GM18511 (cell line): ENCODE measurements around the gene TMEM179B.
A peak's percentile ranks its signal among the peaks of the same experiment; 100 is the strongest.
"Not testable (repeated sequence)": the region's sequence is repeated elsewhere in the genome, so short reads cannot be mapped to it uniquely, and the experiment has no call there.

Source experiments
- ATAC-seq: cut with Tn5 transposase; IDR thresholded peaks from one replicate; pipeline ENCODE4 v1.9.1; 2021; ENCODE audit warnings: mild to moderate bottlenecking, moderate library complexity; ENCODE audit not compliant: unreplicated experiment

Gene TMEM179B

DNA sequence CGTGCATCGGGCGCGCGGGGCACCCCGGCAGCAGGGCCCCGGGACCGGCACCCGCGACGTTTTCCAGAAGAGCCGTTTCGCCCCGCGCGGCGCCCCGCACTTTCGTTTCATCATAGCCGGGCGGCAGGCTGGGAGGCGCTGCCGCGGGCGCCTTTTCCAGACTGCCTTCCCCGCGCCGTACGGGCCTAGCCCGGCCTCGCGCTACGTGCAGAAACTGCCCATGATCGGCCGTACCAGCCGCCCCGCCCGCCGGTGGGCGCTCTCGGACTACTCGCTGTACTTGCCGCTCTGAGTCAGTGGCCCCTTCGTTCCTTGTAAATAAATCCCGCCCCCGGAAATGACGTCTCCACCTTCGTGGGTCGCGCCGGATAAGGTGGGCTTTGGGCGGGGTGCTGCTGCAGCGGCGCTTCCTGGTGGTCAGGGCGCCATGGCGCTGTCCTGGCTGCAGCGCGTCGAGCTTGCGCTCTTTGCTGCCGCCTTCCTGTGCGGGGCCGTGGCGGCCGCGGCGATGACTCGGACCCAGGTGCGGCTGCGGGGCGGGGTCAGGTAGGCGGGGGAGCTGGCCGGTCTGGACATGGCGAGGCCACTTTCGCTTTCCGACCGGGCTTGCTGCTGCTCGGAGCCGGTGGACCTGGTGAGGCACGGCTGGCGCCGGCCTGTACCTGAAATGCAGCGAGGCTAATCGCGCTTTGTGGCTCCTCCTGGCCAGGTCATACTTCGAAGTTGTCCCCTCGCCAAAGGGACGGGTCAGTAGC, at the start of gene TMEM179B:
TMEM179B (plus strand) TSS at position 398 of the 755 bp plus-strand sequence; CDS start at position 428, 30 bp downstream.
- ATAC-seq = peak; percentile 72

- ATAC-seq = no peak
Observed at GRCh38 chr11:62747475-62748160, 39.6 kb upstream of the TMEM179B start.

DNA sequence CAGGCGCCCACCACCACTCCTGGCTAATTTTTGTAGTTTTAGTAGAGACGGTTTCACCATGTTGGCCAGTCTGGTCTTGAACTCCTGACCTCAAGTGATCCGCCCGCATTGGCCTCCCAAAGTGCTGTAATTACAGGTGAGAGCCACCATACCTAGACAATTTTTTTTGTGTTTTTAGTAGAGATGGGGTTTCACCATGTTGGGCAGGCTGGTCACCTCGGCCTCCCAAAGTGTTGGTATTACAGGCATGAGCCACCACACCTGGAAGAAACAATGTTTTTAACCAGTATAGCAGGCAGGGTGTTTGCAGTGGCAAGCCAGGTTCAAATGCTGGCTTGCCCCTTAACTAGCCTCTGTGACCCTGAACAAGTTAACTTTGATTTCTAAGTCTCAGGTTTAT, 37.3 kb upstream of the TMEM179B start:
- not testable (repeated sequence) for ATAC-seq

DNA sequence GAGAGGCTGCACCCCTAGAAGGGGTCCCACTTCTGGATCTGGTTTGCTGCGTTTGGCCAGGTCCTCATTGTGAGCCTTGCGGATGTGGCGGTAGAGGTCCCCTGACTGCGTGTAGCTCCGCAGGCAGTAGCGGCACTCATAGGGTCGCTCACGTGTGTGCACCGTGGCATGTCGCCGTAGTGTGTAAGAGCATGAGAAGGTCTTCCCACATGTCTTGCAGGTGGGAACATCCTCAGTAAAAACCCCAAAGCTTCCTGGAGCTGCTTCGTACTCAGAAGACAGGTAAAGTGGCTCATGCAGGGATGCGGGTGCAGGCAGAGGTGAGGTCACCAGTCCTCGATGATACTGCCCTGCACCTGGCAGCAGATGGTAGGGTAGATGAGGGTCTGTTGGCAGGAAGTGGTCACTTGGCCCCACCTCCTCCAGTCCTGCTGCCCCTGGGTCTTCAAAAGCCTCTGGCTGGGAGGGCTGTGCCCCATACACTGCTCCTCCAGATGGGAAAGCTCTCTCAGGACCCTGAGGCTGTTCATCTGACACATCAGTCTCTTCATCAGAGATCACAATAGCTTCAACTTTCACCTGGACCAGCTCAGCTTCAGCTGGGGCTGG, 34.9 kb upstream of the TMEM179B start:
- no peak for ATAC-seq

GRCh38 chr11:62752994-62753735, 34.0 kb upstream of the TMEM179B start:
- ATAC-seq = no peak

DNA sequence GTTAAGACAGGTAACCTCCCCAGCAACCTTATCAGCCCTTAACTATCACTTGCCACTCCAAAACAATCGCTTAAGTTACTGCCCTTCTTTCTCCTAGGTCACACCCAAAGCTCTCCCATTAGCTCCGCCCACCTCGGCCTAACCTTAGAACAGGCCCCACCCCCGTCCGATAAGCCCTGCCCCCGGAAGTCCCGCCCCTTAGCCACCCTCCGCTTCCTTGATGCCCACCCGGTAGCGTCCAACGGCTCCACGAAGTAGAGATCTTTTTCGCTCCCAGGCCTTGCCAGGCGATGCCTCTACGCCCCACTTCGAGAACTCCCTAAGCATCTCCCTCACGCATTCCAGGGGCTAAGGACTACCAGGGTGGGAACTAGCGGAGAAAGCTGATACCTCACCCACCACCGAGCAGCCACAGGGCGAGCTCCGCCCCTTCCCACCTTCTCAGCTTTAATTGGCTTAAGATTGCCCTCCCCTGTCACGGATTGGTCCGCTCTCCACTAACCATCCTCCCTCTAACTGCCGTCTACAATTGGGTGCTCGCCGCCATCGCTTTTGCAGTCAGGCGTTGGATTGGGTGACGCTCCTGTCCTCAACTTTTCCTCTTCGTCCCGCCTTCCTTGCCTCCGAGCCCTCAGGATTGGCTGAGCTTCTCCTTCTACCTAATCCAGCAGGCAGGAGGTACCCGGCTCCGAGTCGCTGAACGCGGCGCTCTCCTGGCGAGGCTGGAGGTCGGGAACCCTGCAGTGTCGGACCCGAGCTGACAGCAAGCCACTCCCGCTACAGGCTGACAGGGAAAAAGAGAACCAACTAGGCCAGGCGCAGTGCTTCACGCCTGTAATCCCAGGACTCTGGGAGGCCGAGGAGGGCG, 33.2 kb upstream of the TMEM179B start, which contains the start of gene ZBTB3:
ZBTB3 (minus strand) TSS at position 425 of the 868 bp plus-strand sequence. CDS start 496 bp downstream, outside the sequence.
- ATAC-seq = peak; percentile 96

DNA sequence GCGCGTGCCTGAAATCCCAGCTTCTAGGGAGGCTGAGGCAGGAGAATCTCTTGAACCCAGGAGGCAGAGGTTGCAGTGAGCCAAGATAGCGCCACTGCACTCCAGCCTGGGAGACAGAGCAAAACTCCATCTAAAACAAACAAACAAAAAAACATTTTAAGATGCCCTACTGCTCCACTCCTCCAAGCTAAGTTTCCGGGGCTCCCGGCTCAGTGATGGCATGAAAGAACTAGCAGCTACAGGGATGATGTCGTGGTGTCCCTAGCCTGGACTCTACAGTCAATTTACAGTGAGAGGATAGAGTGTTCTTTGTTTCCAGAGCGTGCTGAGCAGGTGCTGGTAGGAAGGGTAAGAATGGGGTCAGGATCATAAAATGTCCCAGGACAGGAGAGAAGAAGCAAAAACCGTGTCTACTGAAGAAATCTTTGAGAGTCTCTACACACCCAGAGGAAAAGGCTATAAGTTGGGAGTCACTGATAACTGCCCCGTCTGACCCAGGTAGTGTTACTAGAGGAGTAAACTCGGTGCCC, 32.1 kb upstream of the TMEM179B start:
- ATAC-seq = no peak

GRCh38 chr11:62757846-62758788, 29.1 kb upstream of the TMEM179B start:
- ATAC-seq = no peak

- ATAC-seq = not testable (repeated sequence)
Observed at GRCh38 chr11:62760867-62761227, 26.4 kb upstream of the TMEM179B start.

- ATAC-seq = peak; percentile 9
Observed at GRCh38 chr11:62770778-62771143, 16.4 kb upstream of the TMEM179B start.

DNA sequence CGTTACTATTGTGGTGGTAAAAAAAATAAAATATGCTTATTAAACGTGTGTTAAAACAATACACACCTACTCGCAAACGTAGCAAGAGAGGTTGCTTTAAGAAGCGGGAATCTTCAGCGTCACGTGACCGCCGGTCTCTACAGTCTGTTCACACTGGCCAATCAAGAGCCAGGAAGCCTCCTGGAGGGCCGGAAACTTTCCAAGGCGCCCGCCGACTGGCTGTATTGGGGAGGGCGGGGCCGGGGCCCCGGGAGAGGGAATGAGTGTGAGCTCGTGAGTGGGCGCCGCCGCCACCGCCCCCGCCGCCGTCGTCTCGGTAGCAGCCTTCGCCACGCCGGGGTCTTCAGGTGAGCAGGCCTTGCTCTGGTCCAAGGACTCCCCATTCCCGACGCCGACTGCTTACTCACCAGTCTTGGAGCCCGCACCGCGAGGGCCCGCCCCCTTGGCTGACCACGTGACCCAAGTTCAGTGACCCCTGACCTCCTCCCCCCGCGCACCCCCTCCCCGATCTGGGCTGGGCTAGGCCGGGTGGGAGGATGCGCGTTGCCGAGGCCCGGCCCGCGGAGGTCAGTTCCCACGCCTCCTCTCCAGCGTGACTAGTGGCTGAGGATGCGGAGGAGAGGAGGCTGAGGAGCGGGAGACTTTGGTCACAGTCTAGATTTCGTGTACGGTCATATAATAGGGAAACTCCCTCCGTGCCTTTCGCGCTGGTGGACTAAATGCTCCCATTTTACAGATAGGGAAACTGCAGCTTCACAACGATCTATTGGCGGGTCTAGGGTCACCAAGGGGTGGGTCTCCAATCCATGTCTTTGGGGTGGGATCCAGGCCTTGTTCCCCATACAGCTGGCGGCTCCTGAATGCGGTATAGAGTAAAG, 15.8 kb upstream of the TMEM179B start, which contains the start of gene TAF6L:
TAF6L (plus strand) TSS at position 253 of the 878 bp plus-strand sequence. CDS start 4,388 bp downstream, outside the sequence.
- ATAC-seq = peak; percentile 90

DNA sequence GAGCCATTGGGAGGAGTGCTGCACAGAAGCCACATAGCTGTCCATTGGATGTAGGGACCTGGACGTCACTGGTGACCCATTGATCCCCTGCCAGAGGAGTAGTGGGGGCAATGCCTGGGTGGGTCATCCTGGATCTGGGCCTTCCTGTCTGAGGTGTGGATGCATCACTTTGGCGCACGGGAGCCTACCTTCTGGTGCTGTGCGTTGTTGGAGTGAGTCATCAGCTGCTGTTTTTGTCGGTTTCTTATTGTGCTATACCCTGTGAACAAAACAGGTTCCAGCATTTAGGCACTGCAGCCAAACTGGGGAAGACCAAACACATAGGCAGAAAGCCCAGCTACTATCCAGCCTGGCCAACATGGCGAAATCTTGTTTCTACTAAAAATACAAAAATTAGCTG, 12.8 kb upstream of the TMEM179B start:
- no peak for ATAC-seq

- ATAC-seq = no peak
Observed at GRCh38 chr11:62775646-62776045, 11.6 kb upstream of the TMEM179B start.

DNA sequence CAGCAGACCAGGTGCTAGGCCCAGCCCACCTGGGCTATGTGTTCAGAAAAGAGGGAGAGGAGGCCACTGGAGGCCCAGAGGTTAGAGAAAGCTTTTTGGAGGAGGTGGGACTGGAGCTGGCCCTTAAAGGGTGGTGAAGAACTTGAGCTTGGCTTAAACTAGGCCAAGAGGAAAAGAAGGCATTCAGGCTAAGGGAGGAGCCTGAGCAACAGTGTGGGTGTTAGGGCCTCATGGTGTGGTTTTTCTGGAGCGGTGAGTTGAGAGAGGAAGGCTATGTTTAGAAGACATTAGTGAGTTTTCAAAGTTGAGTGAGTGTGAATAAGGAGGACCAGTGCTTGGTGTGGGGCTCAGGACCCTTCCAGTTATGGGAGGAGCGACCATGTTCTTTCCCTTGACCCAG, 9.8 kb upstream of the TMEM179B start:
- ATAC-seq = no peak

DNA sequence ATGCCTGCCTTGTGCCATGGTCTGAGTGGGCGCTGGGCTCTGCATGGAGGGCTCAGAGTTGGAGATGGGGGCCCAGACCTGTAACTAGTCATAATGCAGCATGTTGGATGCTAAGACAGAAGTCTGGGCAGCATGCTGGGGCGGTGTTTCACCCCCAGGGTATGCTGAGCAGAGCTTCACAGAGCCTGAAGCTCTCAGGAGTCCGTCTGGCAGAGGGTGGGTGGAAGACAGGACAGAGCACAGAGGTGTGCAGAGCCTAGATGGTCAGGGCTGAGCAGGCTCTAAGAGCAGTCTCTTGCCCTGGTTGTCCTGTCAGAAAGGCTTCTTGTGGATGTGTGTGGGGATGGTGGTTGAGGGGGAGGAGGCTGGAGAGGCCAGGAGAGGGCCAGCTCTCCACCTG, 8.8 kb upstream of the TMEM179B start:
- no peak for ATAC-seq

GRCh38 chr11:62782753-62783152, 4.4 kb upstream of the TMEM179B start:
- ATAC-seq = no peak

GRCh38 chr11:62786318-62787004, 741 bp upstream of the TMEM179B start:
- peak; percentile 72 for ATAC-seq
